Gastroesophageal sphincter (tissue), 3 donors: ENCODE results near the gene PNPLA3.

ENCODE experiments used
- POLR2A ChIP-seq, 2 donors: fragments of 450-650 bp; IDR thresholded peaks; one replicate each; pipeline ENCODE4 v1.6.1; 2017; ENCODE audit warnings: antibody characterized with exemption in 2 of 2, mild to moderate bottlenecking in 2 of 2, moderate library complexity in 1 of 2
- POLR2AphosphoS5 ChIP-seq: sonication (generic); formaldehyde crosslinking; IDR thresholded peaks from one replicate; pipeline ENCODE4 v1.6.1; 2017; ENCODE audit warnings: antibody characterized with exemption
- TF ChIP-seq, protein P1 (sequence below), 4 experiments: fragments of 200-600 bp in 2 of 4; fragments of 450-650 bp in 2 of 4; sonication (generic) in 1 of 4; IDR thresholded peaks; one replicate each; pipeline ENCODE4 v1.5.1; 2017 to 2019; ENCODE audit warnings: antibody characterized with exemption in 4 of 4, mild to moderate bottlenecking in 2 of 4, moderate library complexity in 2 of 4

DNA sequence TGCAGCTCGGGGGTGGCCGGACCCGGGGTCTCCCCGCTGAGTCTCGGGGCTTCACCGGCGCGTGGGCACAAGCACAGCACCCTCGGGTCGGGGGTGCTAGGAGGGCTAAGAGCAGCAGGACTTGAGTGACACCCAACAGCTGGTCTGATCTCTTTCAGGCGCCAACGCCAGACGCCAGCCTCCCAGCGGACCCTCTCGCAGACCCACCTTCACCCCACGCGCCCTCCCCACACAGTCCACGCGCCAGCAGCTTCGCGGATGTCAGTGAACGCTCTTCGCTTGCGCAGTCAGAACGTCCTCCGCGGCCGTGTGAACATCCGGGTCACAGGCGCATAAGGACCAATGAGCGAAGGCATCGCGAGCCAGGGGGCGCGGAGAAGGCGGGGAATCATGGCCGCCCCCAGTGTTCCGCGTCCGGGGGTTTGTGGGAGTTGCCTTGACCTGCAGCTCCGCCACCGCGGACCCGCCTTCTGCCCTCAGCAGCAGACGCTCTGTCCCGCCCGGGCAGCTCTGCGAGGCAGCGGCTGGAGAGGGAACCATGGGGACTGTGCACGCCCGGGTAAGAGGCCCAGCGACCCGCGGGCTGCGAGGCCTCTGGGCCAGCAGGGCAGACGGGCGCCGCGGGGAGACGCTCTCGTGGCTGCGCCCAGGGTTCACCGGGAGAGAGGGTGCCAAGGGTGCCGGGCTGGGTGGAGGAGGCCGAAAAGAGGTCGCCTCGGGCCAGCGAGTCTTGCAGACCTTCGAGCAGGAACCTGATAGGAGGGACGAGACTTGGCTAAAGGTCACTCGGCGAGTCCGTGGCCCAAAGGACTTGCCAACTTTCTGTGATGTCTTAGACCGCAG lies 31.7 kb downstream of the PNPLA3 start, which contains the start of gene SAMM50:
- TF ChIP-seq POLR2A (IDR thresholded peaks at IDR 0.05): peak; percentile 48 to 60
- TF ChIP-seq, protein P1, sequence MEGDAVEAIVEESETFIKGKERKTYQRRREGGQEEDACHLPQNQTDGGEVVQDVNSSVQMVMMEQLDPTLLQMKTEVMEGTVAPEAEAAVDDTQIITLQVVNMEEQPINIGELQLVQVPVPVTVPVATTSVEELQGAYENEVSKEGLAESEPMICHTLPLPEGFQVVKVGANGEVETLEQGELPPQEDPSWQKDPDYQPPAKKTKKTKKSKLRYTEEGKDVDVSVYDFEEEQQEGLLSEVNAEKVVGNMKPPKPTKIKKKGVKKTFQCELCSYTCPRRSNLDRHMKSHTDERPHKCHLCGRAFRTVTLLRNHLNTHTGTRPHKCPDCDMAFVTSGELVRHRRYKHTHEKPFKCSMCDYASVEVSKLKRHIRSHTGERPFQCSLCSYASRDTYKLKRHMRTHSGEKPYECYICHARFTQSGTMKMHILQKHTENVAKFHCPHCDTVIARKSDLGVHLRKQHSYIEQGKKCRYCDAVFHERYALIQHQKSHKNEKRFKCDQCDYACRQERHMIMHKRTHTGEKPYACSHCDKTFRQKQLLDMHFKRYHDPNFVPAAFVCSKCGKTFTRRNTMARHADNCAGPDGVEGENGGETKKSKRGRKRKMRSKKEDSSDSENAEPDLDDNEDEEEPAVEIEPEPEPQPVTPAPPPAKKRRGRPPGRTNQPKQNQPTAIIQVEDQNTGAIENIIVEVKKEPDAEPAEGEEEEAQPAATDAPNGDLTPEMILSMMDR (IDR thresholded peaks at IDR 0.05): peak in 2 of 4 experiments; percentile 6 to 27
- TF ChIP-seq POLR2AphosphoS5: peak; percentile 87
